Testis (tissue), 3 donors: ENCODE data around the gene TMEM209. TPM values are rescaled to one million over a fixed set of nuclear protein-coding genes. Genes with fewer than 3 reads are reported as not detected.
"Not testable (repeated sequence)": the region's sequence is repeated elsewhere in the genome, so short reads cannot be mapped to it uniquely, and the experiment has no call there.

Source experiments
- DNase-seq: peaks from one replicate; pipeline ENCODE4 v3.0.0-alpha.2; 2019
- H3K27ac ChIP-seq, 2 donors: fragments of 200-600 bp; sonication (generic); one replicate each; pipeline ENCODE4 v1.5.1; 2019
- H3K27me3 ChIP-seq: fragments of 200-600 bp; sonication (generic); one replicate; pipeline ENCODE4 v1.5.1; 2019
- H3K36me3 ChIP-seq: fragments of 200-600 bp; sonication (generic); one replicate; pipeline ENCODE4 v1.5.1; 2017; ENCODE audit warnings: low read depth; ENCODE audit errors: missing control alignments
- H3K4me1 ChIP-seq: fragments of 200-600 bp; sonication (generic); one replicate; pipeline ENCODE4 v1.5.1; 2019
- H3K4me3 ChIP-seq, 2 donors: fragments of 200-600 bp; sonication (generic); one replicate each; pipeline ENCODE4 v1.5.1; 2017 to 2019
- H3K9me3 ChIP-seq: fragments of 200-600 bp; sonication (generic); one replicate; pipeline ENCODE4 v1.5.1; 2017
- POLR2A ChIP-seq: fragments of 450-650 bp; IDR thresholded peaks from one replicate; pipeline ENCODE4 v1.6.1; 2017; ENCODE audit warnings: antibody characterized with exemption, mild to moderate bottlenecking, moderate library complexity
- WGBS, 2 donors: methylation state at CpG; one replicate each; pipeline ENCODE4 v1.1.5; 2018; 5-methylcytosine and 5-hydroxymethylcytosine counted together
- intact Hi-C: fragments of 100-400 bp; cut with DNase I; formaldehyde crosslinking; loops from one replicate; pipeline ENCODE4 v1.15.1; 2023; ENCODE audit warnings: low total_unique reads
- polyA plus RNA-seq: library from polyadenylated mRNA; stranded (reverse); fragments of 350-450 nt; fragmentation: Illumina TruSeq; extraction: RNeasy Lipid Tissue Mini Kit (QIAGEN cat#74804); gene quantifications from one replicate; pipeline ENCODE4 v1.2.3, GENCODE V29; 2014; ENCODE audit warnings: low read depth, low replicate concordance; ENCODE audit not compliant: insufficient read depth
- total RNA-seq, 2 donors: library from RNA; depleted of rRNA; stranded (reverse); fragments of >200 nt; gene quantifications; one replicate each; pipeline ENCODE4 v1.2.3, GENCODE V29; 2016
- TF ChIP-seq, protein P1 (sequence below), 3 experiments: fragments of 450-650 bp in 2 of 3; fragments of 200-600 bp in 1 of 3; sonication (generic) in 1 of 3; IDR thresholded peaks; one replicate each; pipeline ENCODE4 v1.5.1; 2016 to 2019; ENCODE audit warnings: antibody characterized with exemption in 3 of 3, mild to moderate bottlenecking in 2 of 3, moderate library complexity in 1 of 3

The TMEM209 gene
- total and polyA plus RNA-seq, 3 donors from 2014 or later: 28.4 to 37.5 (median 33.8) TPM

DNA sequence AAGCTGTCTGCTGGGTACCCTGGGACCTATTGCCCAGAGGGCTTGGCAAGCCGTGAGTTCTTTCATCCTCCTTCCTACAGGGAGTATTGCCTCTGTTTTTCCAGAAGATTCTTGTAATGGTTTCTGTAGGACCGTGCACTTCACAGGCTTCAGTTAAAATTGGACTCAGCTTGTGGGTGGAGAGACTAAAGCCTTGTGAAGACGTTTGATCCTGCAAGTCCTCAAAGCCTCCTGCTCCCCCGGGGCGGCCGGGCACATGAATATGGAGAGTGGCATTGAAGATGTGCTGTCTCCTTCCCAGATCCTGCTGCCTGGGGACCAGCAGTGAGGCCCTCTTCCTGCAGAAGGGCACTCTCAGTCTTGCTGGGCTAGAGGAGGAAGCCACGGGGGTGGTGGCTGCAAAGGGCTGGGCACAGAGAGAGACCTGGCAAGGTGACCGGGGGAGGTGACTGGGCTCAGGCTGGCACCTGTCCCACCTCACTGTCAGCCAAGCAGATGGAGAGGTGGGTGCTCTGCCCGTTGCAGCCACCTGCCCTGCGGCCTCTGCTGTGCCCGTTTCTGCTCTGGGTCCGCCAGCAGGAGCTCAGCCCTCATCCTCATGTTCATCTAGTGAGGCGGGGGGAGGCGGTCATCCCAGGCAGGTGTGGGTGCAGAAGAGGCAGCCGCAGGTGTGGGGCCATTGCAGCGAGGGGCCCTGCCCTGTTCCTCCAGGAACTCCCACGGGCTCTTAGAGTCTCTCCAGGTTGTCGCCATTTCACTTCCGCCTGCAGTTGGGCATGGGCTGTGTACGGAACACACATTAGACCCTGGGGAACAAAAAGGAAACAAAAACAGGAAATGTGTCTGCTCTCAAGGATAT is 55.7 kb downstream of the TMEM209 start:
- H3K36me3 ChIP-seq: no peaks in the 10 kb centered on the region
- H3K27me3 ChIP-seq: no peaks in the 10 kb centered on the region
- H3K4me1 ChIP-seq: peaks cover 12% of the 10 kb centered on the region
- H3K4me3 ChIP-seq: no peak overlapping the region
- WGBS, 2 donors: 76 to 83% methylated on average over 15 to 20 of the region's 20 CpGs
- H3K27ac ChIP-seq: no peak overlapping the region
- no peak for TF ChIP-seq POLR2A
- TF ChIP-seq, protein P1, sequence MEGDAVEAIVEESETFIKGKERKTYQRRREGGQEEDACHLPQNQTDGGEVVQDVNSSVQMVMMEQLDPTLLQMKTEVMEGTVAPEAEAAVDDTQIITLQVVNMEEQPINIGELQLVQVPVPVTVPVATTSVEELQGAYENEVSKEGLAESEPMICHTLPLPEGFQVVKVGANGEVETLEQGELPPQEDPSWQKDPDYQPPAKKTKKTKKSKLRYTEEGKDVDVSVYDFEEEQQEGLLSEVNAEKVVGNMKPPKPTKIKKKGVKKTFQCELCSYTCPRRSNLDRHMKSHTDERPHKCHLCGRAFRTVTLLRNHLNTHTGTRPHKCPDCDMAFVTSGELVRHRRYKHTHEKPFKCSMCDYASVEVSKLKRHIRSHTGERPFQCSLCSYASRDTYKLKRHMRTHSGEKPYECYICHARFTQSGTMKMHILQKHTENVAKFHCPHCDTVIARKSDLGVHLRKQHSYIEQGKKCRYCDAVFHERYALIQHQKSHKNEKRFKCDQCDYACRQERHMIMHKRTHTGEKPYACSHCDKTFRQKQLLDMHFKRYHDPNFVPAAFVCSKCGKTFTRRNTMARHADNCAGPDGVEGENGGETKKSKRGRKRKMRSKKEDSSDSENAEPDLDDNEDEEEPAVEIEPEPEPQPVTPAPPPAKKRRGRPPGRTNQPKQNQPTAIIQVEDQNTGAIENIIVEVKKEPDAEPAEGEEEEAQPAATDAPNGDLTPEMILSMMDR (IDR thresholded peaks at IDR 0.05): no peak
- H3K9me3 ChIP-seq: no peaks in the 10 kb centered on the region
- DNase-seq: no peak
- intact Hi-C loops: no loop called here

DNA sequence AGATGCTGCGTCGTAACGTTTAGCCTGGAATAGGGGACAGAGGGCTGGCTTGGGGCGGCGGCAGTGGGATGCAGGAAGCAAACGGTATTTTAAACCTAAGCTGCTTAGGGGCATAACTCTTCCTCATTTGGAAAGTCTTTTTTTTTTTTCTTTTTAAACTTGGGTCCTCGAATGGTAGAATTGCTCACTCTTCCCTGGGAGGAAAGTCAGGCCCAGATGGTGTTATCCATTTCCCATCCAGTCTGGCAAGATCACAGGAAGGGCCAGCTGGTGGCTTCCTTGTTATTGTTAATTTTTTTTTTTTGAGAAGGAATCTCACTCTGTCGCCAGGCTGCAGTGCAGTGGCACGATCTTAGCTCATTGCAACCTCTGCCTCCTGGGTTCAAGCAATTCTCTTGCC is 56.6 kb downstream of the TMEM209 start:
- DNase-seq: no peak
- no peak overlapping the region for H3K27ac ChIP-seq
- intact Hi-C loops: no loop called here
- H3K4me1 ChIP-seq: peaks cover 7% of the 10 kb centered on the region
- WGBS, 2 donors: 72 to 82% methylated on average over 9 of the region's 9 CpGs
- no peaks in the 10 kb centered on the region for H3K36me3 ChIP-seq
- TF ChIP-seq, protein P1 (IDR thresholded peaks at IDR 0.05): no peak
- TF ChIP-seq POLR2A: no peak
- no peak overlapping the region for H3K4me3 ChIP-seq
- no peaks in the 10 kb centered on the region for H3K9me3 ChIP-seq
- H3K27me3 ChIP-seq: no peaks in the 10 kb centered on the region

DNA sequence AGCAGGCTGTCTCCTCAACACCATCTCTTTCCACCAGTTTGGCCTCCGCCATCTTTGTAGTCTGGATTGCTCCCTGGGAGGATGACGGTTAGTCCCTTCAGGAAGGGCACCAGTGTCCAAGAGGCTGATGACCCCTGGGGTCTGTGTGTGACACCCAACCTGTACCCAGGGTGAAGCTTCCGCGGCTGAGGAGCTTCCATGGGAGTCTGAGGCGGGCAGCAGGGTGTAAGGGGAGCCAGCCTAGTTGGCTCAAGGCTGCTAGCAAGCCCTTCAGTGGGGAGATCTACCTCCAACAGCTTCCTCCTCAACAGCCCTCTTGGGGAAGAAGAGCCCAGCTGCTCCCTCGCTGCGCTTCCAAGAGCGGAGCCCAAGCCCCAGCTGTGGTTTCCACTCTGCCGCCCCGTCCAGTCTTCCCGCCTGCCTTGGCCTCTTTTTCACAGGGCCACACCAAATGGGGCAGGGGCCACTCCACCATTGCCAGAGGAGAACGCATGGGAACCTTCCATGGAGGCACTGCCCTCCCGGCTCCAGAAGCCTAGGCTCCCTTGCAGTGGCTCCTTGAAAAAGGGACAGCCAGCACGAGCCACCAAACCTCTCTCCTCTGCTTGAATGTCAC is 57.4 kb downstream of the TMEM209 start:
- 98% methylated on average over 7 to 14 of the region's 14 CpGs for WGBS, 2 donors

DNA sequence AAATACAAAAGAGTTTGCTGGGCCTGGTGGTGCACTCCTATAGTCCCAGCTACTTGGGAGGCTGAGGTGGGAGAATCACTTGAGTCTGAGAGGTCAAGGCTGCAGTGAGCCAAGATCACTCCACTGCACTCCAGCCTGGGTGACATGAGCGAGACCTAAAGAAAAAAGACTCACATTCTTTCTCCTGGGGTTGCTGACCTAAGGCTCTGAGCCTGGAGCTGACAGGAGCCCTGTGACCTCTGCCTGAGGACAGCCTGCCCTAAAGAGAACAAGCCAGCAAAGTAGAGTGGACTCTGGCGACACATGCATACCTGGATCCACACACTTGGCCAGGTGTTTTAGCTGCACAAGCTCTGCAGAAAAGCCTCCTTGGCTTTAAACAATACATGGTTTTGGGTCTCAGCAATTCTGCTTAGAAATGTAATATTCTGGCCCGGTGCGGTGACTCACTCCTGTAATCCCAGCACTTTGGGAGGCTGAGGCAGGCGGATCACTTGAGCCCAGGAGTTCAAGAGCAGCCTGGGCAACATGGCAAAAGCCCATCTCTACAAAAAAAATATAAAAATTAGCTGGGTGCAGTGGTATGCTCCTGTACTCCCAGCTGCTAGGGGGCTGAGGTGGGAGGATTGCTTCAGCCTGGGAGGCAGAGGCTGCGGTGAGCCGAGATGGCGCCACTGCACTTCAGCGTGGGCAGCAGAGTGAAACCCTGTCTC is 58.4 kb downstream of the TMEM209 start:
- TF ChIP-seq POLR2A: no peak
- TF ChIP-seq, protein P1 (IDR thresholded peaks at IDR 0.05): no peak
- no peaks in the 10 kb centered on the region for H3K27me3 ChIP-seq
- no peak overlapping the region for H3K27ac ChIP-seq
- H3K4me3 ChIP-seq: no peak overlapping the region
- DNase-seq: no peak
- no peaks in the 10 kb centered on the region for H3K9me3 ChIP-seq
- 89 to 94% methylated on average over 9 of the region's 9 CpGs for WGBS, 2 donors
- no peaks in the 10 kb centered on the region for H3K36me3 ChIP-seq
- H3K4me1 ChIP-seq: peaks cover 4% of the 10 kb centered on the region
- intact Hi-C loops: no loop called here

More for the DNA sequence above, 57.4 kb downstream of the TMEM209 start:
- Histone ChIP-seq H3K27ac (no peak overlapping the region), H3K4me1 (peaks cover 1% of the 10 kb centered on the region), H3K27me3 (no peaks in the 10 kb centered on the region), H3K9me3 (no peaks in the 10 kb centered on the region), H3K4me3 (no peak overlapping the region), H3K36me3 (no peaks in the 10 kb centered on the region)
- no peak for DNase-seq
- TF ChIP-seq, protein P1 (IDR thresholded peaks at IDR 0.05): no peak
- TF ChIP-seq POLR2A: no peak
- intact Hi-C loops: no loop called here

DNA sequence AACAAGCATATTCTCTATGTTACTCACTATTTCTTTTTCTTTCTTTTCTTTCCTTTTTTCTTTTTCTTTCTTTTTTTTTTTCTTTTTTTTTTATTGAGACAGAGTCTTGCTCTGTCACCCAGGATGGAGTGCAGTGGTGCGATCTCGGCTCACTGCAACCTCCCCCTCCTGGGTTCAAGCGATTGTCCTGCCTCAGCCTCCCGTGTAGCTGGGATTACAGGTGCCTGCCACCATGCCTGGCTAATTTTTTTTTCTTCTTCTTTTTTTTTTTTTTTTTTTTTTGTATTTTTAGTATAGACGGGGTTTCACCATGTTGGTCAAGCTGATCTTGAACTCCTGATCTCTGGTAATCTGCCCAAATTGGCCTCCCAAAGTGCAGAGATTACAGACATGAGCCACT is 59.1 kb downstream of the TMEM209 start:
- peaks cover 11% of the 10 kb centered on the region for H3K4me1 ChIP-seq
- H3K27ac ChIP-seq, H3K36me3 ChIP-seq, intact Hi-C loops, H3K4me3 ChIP-seq, DNase-seq, H3K9me3 ChIP-seq, H3K27me3 ChIP-seq: not testable (repeated sequence)
- 92 to 96% methylated on average over 5 of the region's 5 CpGs for WGBS, 2 donors
